ENCODE data around the gene ANO9.
"Not testable (repeated sequence)": the region's sequence is repeated elsewhere in the genome, so short reads cannot be mapped to it uniquely, and the experiment has no call there.

Gene ANO9

GRCh38 chr11:433641-434040 is 8.2 kb downstream of the ANO9 start:
- no peak for DNase-seq

- DNase-seq, result no peak
These were observed 8.7 kb downstream of the ANO9 start for GRCh38 chr11:433111-433510.

GRCh38 chr11:432501-433100 is 9.2 kb downstream of the ANO9 start:
- no peak for DNase-seq

GRCh38 chr11:431921-432320 is 9.9 kb downstream of the ANO9 start:
- DNase-seq, result no peak

GRCh38 chr11:429931-430456 is 11.8 kb downstream of the ANO9 start:
- no peak for DNase-seq

GRCh38 chr11:429391-429790 is 12.4 kb downstream of the ANO9 start:
- DNase-seq, result no peak

GRCh38 chr11:428295-428694 is 13.5 kb downstream of the ANO9 start:
- no peak for DNase-seq

- DNase-seq, result no peak
These were observed 15.0 kb downstream of the ANO9 start for GRCh38 chr11:426851-427250.

GRCh38 chr11:425301-425700 is 16.5 kb downstream of the ANO9 start:
- DNase-seq, result no peak

GRCh38 chr11:424766-425165 is 17.0 kb downstream of the ANO9 start:
- DNase-seq, result not testable (repeated sequence)

GRCh38 chr11:424232-424631 is 17.6 kb downstream of the ANO9 start:
- DNase-seq, result no peak

GRCh38 chr11:422249-422656 is 19.6 kb downstream of the ANO9 start:
- no peak for DNase-seq

GRCh38 chr11:420911-421321 is 20.9 kb downstream of the ANO9 start:
- no peak for DNase-seq

GRCh38 chr11:420054-420910 is 21.5 kb downstream of the ANO9 start:
- no peak for DNase-seq

GRCh38 chr11:419248-420005 is 22.4 kb downstream of the ANO9 start:
- no peak for DNase-seq

- DNase-seq, result no peak
These were observed 23.2 kb downstream of the ANO9 start for GRCh38 chr11:418343-419247.

GRCh38 chr11:417652-418342 is 24.0 kb downstream of the ANO9 start:
- no peak for DNase-seq

- DNase-seq, result no peak
These were observed 24.8 kb downstream of the ANO9 start for GRCh38 chr11:416757-417621.

- no peak for DNase-seq
These were observed 25.6 kb downstream of the ANO9 start for GRCh38 chr11:416051-416756.

- no peak for DNase-seq
These were observed 26.2 kb downstream of the ANO9 start for GRCh38 chr11:415640-416041.

Measured in stimulated activated CD4-positive, alpha-beta T cell treated with anti-CD3 and anti-CD28 coated beads, Interleukin-1b, Interleukin-23, amount 100 ng/mL, for 48 hours (primary cell).